SK-N-SH (cell line): ENCODE measurements around the gene PTPRD. TPM values are rescaled to one million over a fixed set of nuclear protein-coding genes. Genes with fewer than 3 reads are reported as not detected.

ENCODE experiments used
- CTCF ChIA-PET: fragments of 300-600, 350-600 bp; formaldehyde crosslinking; extraction: SDS; loops from one replicate; lab custom pipeline; 2021; lab: Yijun Ruan, JAX
- POLR2A ChIA-PET: fragments of 350-600 bp; sonication (Branson Sonifier 250); formaldehyde crosslinking; extraction: SDS; loops from one replicate; lab custom pipeline; 2020; ENCODE audit warnings: antibody characterized with exemption, inconsistent platforms; lab: Yijun Ruan, JAX
- DNase-seq: peaks from one replicate; pipeline ENCODE4 v3.0.0; 2012
- H2AFZ ChIP-seq: fragments of 200-600 bp; sonication (generic); 2 replicates; pipeline ENCODE4 v1.8.1; 2016; ENCODE audit warnings: antibody characterized with exemption, mild to moderate bottlenecking, low read depth
- H3F3A ChIP-seq: fragments of 200-600 bp; sonication (generic); replicated peaks from 2 replicates; pipeline ENCODE3; 2016; ENCODE audit warnings: antibody characterized with exemption, mild to moderate bottlenecking; ENCODE audit not compliant: insufficient read depth
- H3K27ac ChIP-seq, 2 experiments: fragments of 200-500 bp in 1 of 2; fragments of 200-600 bp in 1 of 2; sonication (Bioruptor generic) in 1 of 2; sonication (generic), shearing (Covaris generic) in 1 of 2; 2 replicates each; pipeline versions ENCODE4 v1.5.1 to v1.6.1; 2014 to 2016; ENCODE audit warnings: low read depth in 2 of 2, inconsistent platforms in 1 of 2, low read length in 1 of 2, mild to moderate bottlenecking in 1 of 2, mixed read lengths in 1 of 2
- H3K27me3 ChIP-seq: fragments of 200-600 bp; sonication (generic), shearing (Covaris generic); 2 replicates; pipeline ENCODE4 v1.6.1; 2016; ENCODE audit warnings: mixed run types; ENCODE audit not compliant: insufficient read depth
- H3K36me3 ChIP-seq, 2 experiments: fragments of 200-500 bp in 1 of 2; fragments of 200-600 bp in 1 of 2; sonication (Bioruptor generic) in 1 of 2; sonication (generic) in 1 of 2; replicated peaks in 1 of 2; 2 replicates each; pipeline versions ENCODE3 to v1.5.1; 2014 to 2016; ENCODE audit warnings: low read length in 1 of 2, mild to moderate bottlenecking in 1 of 2; ENCODE audit not compliant: insufficient read depth in 2 of 2, control insufficient read depth in 1 of 2
- H3K4me1 ChIP-seq, 2 experiments: fragments of 200-500 bp in 1 of 2; fragments of 200-600 bp in 1 of 2; sonication (Bioruptor generic) in 1 of 2; sonication (generic), shearing (Covaris generic) in 1 of 2; 2 replicates each; pipeline versions ENCODE4 v1.5.1 to v1.6.1; 2014 to 2016; ENCODE audit warnings: low read depth in 1 of 2, low read length in 1 of 2, mixed run types in 1 of 2; ENCODE audit not compliant: insufficient read depth in 2 of 2, control insufficient read depth in 1 of 2
- H3K4me2 ChIP-seq: fragments of 200-600 bp; sonication (generic), shearing (Covaris generic); 2 replicates; pipeline ENCODE4 v1.6.1; 2017; ENCODE audit warnings: mixed run types
- H3K4me3 ChIP-seq, 2 experiments: fragments of 200-500 bp in 1 of 2; fragments of 200-600 bp in 1 of 2; sonication (Bioruptor generic) in 1 of 2; sonication (generic), shearing (Covaris generic) in 1 of 2; 2 replicates each; pipeline versions ENCODE4 v1.5.1 to v1.8.1; 2014 to 2016; ENCODE audit warnings: low read depth in 2 of 2, inconsistent platforms in 1 of 2, low read length in 1 of 2, mild to moderate bottlenecking in 1 of 2, mixed read lengths in 1 of 2, moderate library complexity in 1 of 2
- H3K79me2 ChIP-seq: fragments of 200-600 bp; sonication (generic); 2 replicates; pipeline ENCODE4 v1.8.1; 2017; ENCODE audit warnings: mild to moderate bottlenecking; ENCODE audit not compliant: insufficient read depth
- H3K9ac ChIP-seq: fragments of 200-600 bp; sonication (generic); 2 replicates; pipeline ENCODE4 v1.6.1; 2017; ENCODE audit warnings: mixed run types
- H3K9me2 ChIP-seq: fragments of 200-600 bp; sonication (generic); 2 replicates; pipeline ENCODE4 v1.6.1; 2017; ENCODE audit warnings: mixed run types
- H3K9me3 ChIP-seq: fragments of 200-600 bp; sonication (generic); 2 replicates; pipeline ENCODE4 v1.6.1; 2017; ENCODE audit warnings: mixed run types, mild to moderate bottlenecking, moderate library complexity
- H4K20me1 ChIP-seq: fragments of 200-600 bp; sonication (generic); 2 replicates; pipeline ENCODE4 v1.6.1; 2017; ENCODE audit warnings: mild to moderate bottlenecking, mixed run types; ENCODE audit not compliant: insufficient read depth
- CHD2 ChIP-seq: fragments of 150-350 bp; IDR thresholded peaks from 2 replicates; pipeline ENCODE4 v1.6.1; 2018; ENCODE audit warnings: low read length; ENCODE audit not compliant: partially characterized antibody
- CTCF ChIP-seq: fragments of 200-600 bp; sonication (generic); IDR thresholded peaks from 2 replicates; pipeline ENCODE4 v1.6.1; 2017; ENCODE audit warnings: antibody characterized with exemption, mild to moderate bottlenecking, moderate library complexity
- FOXM1 ChIP-seq: IDR thresholded peaks from 2 replicates; pipeline ENCODE4 v1.4.0; 2012; ENCODE audit warnings: low read depth, mild to moderate bottlenecking
- GABPA ChIP-seq: IDR thresholded peaks from 2 replicates; pipeline ENCODE4 v1.4.0; 2012; ENCODE audit warnings: low read depth, mild to moderate bottlenecking
- POLR2AphosphoS5 ChIP-seq: IDR thresholded peaks from 2 replicates; pipeline ENCODE4 v1.6.1; 2012; ENCODE audit warnings: low read depth, low read length
- SMC3 ChIP-seq: IDR thresholded peaks from 2 replicates; pipeline ENCODE4 v1.6.1; 2012; ENCODE audit warnings: low read depth, low read length, improper control_type of control experiment
- TAF1 ChIP-seq: IDR thresholded peaks from 2 replicates; pipeline ENCODE4 v1.6.1; 2012; ENCODE audit warnings: low read depth, mild to moderate bottlenecking, low read length, moderate library complexity, borderline replicate concordance
- USF1 ChIP-seq: IDR thresholded peaks from 2 replicates; pipeline ENCODE4 v1.4.0; 2012; ENCODE audit warnings: low read depth, borderline replicate concordance
- ZBTB33 ChIP-seq: IDR thresholded peaks from 2 replicates; pipeline ENCODE4 v1.4.0; 2012; ENCODE audit warnings: low read depth, borderline replicate concordance
- WGBS: methylation state at CpG from one replicate; pipeline ENCODE4 v1.1.6; 2017; ENCODE audit warnings: low lambda C conversion rate; 5-methylcytosine and 5-hydroxymethylcytosine counted together
- polyA plus RNA-seq, 3 experiments: library from polyadenylated mRNA; depleted of rRNA; stranded (reverse); fragments of >200 nt; gene quantifications; 2 replicates each; pipeline ENCODE4 v1.2.3, GENCODE V29; 2012
- TF ChIP-seq, protein P1 (sequence below): IDR thresholded peaks from 2 replicates; pipeline ENCODE4; 2012

Gene PTPRD
- polyA plus RNA-seq, 1 of the 3 experiments (the other 2 are of a cell fraction), result 0.15 TPM

GRCh38 chr9:8640761-8641160, 1972.0 kb downstream of the PTPRD start:
- TF ChIP-seq USF1 (no peak), CHD2 (no peak), POLR2AphosphoS5 (no peak), ZBTB33 (no peak)
- no peaks in the 10 kb centered on the region for H3K27me3 ChIP-seq
- no peak overlapping the region for H3K9ac ChIP-seq
- CTCF ChIA-PET, result interaction anchor here (1.2 kb wide), 1 partner anchor 110 kb away, joined by 3 read pairs; no protein-coding TSS in a partner anchor
- H3F3A ChIP-seq, result no peaks in the 10 kb centered on the region
- no peaks in the 10 kb centered on the region for H3K9me2 ChIP-seq
- no peak overlapping the region for H3K4me3 ChIP-seq
- H2AFZ ChIP-seq, result no peak overlapping the region
- WGBS, result 45% methylated on average over 3 of the region's 3 CpGs
- H3K27ac ChIP-seq, result no peak overlapping the region
- H3K9me3 ChIP-seq, result no peaks in the 10 kb centered on the region
- POLR2A ChIA-PET, result no interaction called here
- DNase-seq, result no peak
- H4K20me1 ChIP-seq, result no peaks in the 10 kb centered on the region
- no peaks in the 10 kb centered on the region for H3K79me2 ChIP-seq
- H3K4me2 ChIP-seq, result no peak overlapping the region
- H3K4me1 ChIP-seq, result no peaks in the 10 kb centered on the region
- H3K36me3 ChIP-seq, result no peaks in the 10 kb centered on the region

- Histone ChIP-seq H3K4me3 (no peak overlapping the region), H3K79me2 (no peaks in the 10 kb centered on the region), H3K9me2 (no peaks in the 10 kb centered on the region), H3K4me1 (no peaks in the 10 kb centered on the region), H3K36me3 (no peaks in the 10 kb centered on the region), H3K9ac (no peak overlapping the region), H3K4me2 (no peak overlapping the region), H3K27me3 (no peaks in the 10 kb centered on the region), H3K27ac (no peak overlapping the region), H3F3A (no peaks in the 10 kb centered on the region), H3K9me3 (no peaks in the 10 kb centered on the region)
- DNase-seq, result no peak
- WGBS, result 54% methylated on average over 1 of the region's 1 CpG
- POLR2A ChIA-PET, result no interaction called here
- no peak for TF ChIP-seq CTCF
- TF ChIP-seq GABPA, result no peak
- no peak for TF ChIP-seq SMC3
- no peak for TF ChIP-seq FOXM1
- TF ChIP-seq, protein P1, sequence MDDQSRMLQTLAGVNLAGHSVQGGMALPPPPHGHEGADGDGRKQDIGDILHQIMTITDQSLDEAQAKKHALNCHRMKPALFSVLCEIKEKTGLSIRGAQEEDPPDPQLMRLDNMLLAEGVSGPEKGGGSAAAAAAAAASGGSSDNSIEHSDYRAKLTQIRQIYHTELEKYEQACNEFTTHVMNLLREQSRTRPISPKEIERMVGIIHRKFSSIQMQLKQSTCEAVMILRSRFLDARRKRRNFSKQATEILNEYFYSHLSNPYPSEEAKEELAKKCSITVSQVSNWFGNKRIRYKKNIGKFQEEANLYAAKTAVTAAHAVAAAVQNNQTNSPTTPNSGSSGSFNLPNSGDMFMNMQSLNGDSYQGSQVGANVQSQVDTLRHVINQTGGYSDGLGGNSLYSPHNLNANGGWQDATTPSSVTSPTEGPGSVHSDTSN, result no peak
- TF ChIP-seq TAF1, result no peak
- TF ChIP-seq, all 33 proteins: peak for 0
- no peaks in the 10 kb centered on the region for H4K20me1 ChIP-seq
- CTCF ChIA-PET, result no interaction called here
- no peak overlapping the region for H2AFZ ChIP-seq
Observed at GRCh38 chr9:8637626-8638025, 1975.2 kb downstream of the PTPRD start.
